HEK293 (cell line): ENCODE results near the gene PTPRG.

Experiments
- AEBP2 ChIP-seq: fragments of 450-650 bp; formaldehyde crosslinking; IDR thresholded peaks from 2 replicates; pipeline ENCODE4 v1.5.1; 2016; ENCODE audit warnings: missing biosample characterization, missing genetic modification characterization, borderline replicate concordance
- BCL11B ChIP-seq: fragments of 450-650 bp; formaldehyde crosslinking; IDR thresholded peaks from 2 replicates; pipeline ENCODE4 v1.5.1; 2016; ENCODE audit warnings: low read depth, missing biosample characterization, missing genetic modification characterization
- HOXC10 ChIP-seq: sonication (generic); formaldehyde crosslinking; IDR thresholded peaks from 2 replicates; pipeline ENCODE4 v1.8.1; 2023; ENCODE audit warnings: mild to moderate bottlenecking, missing genetic modification reagents
- IKZF3 ChIP-seq: fragments of 450-650 bp; IDR thresholded peaks from 2 replicates; pipeline ENCODE4 v1.5.0; 2018; ENCODE audit warnings: missing biosample characterization, mild to moderate bottlenecking, missing genetic modification characterization, moderate library complexity
- KLF9 ChIP-seq: fragments of 450-650 bp; formaldehyde crosslinking; IDR thresholded peaks from 2 replicates; pipeline ENCODE4 v1.5.1; 2016; ENCODE audit warnings: missing biosample characterization, missing genetic modification characterization, low read depth
- SP7 ChIP-seq: fragments of 450-650 bp; formaldehyde crosslinking; IDR thresholded peaks from 2 replicates; pipeline ENCODE4 v1.5.1; 2016; ENCODE audit warnings: missing biosample characterization, missing genetic modification characterization
- YY2 ChIP-seq: fragments of 450-650 bp; formaldehyde crosslinking; IDR thresholded peaks from 2 replicates; pipeline ENCODE4 v1.5.1; 2016; ENCODE audit warnings: missing biosample characterization, missing genetic modification characterization
- ZBTB1 ChIP-seq: fragments of 450-650 bp; formaldehyde crosslinking; IDR thresholded peaks from 2 replicates; pipeline ENCODE4 v1.5.1; 2016; ENCODE audit warnings: missing biosample characterization, missing genetic modification characterization
- ZBTB11 ChIP-seq: fragments of 450-650 bp; formaldehyde crosslinking; conservative IDR thresholded peaks from 2 replicates; pipeline ENCODE4 v1.5.1; 2016; ENCODE audit warnings: low read depth, missing biosample characterization, missing genetic modification characterization
- ZBTB17 ChIP-seq: fragments of 450-650 bp; formaldehyde crosslinking; IDR thresholded peaks from 2 replicates; pipeline ENCODE4 v1.5.1; 2016; ENCODE audit warnings: missing biosample characterization, missing genetic modification characterization
- ZBTB7A ChIP-seq: fragments of 450-650 bp; formaldehyde crosslinking; IDR thresholded peaks from 2 replicates; pipeline ENCODE4 v1.5.1; 2016; ENCODE audit warnings: low read depth, missing biosample characterization, missing genetic modification characterization
- ZFP3 ChIP-seq: fragments of 450-650 bp; formaldehyde crosslinking; IDR thresholded peaks from 2 replicates; pipeline ENCODE4 v1.5.1; 2016; ENCODE audit warnings: low read depth, missing biosample characterization, missing genetic modification characterization
- ZNF211 ChIP-seq: fragments of 450-650 bp; formaldehyde crosslinking; IDR thresholded peaks from 2 replicates; pipeline ENCODE4 v1.5.1; 2016; ENCODE audit warnings: low read depth, missing biosample characterization, missing genetic modification characterization
- ZNF549 ChIP-seq: fragments of 450-650 bp; IDR thresholded peaks from 2 replicates; pipeline ENCODE4 v1.5.1; 2018; ENCODE audit warnings: missing biosample characterization, missing genetic modification characterization, mild to moderate bottlenecking, inconsistent platforms, moderate library complexity
- ZNF624 ChIP-seq: fragments of 450-650 bp; formaldehyde crosslinking; IDR thresholded peaks from 2 replicates; pipeline ENCODE4 v1.5.1; 2017; ENCODE audit warnings: missing biosample characterization, missing genetic modification characterization
- ZNF629 ChIP-seq: fragments of 450-650 bp; formaldehyde crosslinking; IDR thresholded peaks from 2 replicates; pipeline ENCODE4 v1.5.1; 2017; ENCODE audit warnings: missing biosample characterization, missing genetic modification characterization
- ZNF660 ChIP-seq: fragments of 450-650 bp; IDR thresholded peaks from 2 replicates; pipeline ENCODE4 v1.5.1; 2018; ENCODE audit warnings: missing biosample characterization, mild to moderate bottlenecking, missing genetic modification characterization
- ZNF664 ChIP-seq: fragments of 450-650 bp; formaldehyde crosslinking; IDR thresholded peaks from 2 replicates; pipeline ENCODE4 v1.5.1; 2016; ENCODE audit warnings: missing biosample characterization, missing genetic modification characterization
- ZNF707 ChIP-seq: fragments of 450-650 bp; formaldehyde crosslinking; IDR thresholded peaks from 2 replicates; pipeline ENCODE4 v1.5.1; 2016; ENCODE audit warnings: missing biosample characterization, missing genetic modification characterization
- ZSCAN4 ChIP-seq: fragments of 450-650 bp; formaldehyde crosslinking; IDR thresholded peaks from 2 replicates; pipeline ENCODE4 v1.5.1; 2017; ENCODE audit warnings: missing biosample characterization, missing genetic modification characterization
- TF ChIP-seq, protein P1 (sequence below): fragments of 450-650 bp; formaldehyde crosslinking; IDR thresholded peaks from 2 replicates; pipeline ENCODE4 v1.5.1; 2016; ENCODE audit warnings: missing biosample characterization, missing genetic modification characterization
- TF ChIP-seq, protein P2 (sequence below): fragments of 450-650 bp; formaldehyde crosslinking; IDR thresholded peaks from 2 replicates; pipeline ENCODE4 v1.5.1; 2016; ENCODE audit warnings: missing biosample characterization, missing genetic modification characterization
- TF ChIP-seq, protein P3 (sequence below): fragments of 450-650 bp; formaldehyde crosslinking; IDR thresholded peaks from 2 replicates; pipeline ENCODE4 v1.5.1; 2016; ENCODE audit warnings: missing biosample characterization, missing genetic modification characterization
- TF ChIP-seq, protein P4 (sequence below): fragments of 450-650 bp; formaldehyde crosslinking; IDR thresholded peaks from 2 replicates; pipeline ENCODE4 v1.5.1; 2016; ENCODE audit warnings: missing biosample characterization, missing genetic modification characterization
- TF ChIP-seq, protein P5 (sequence below): fragments of 450-650 bp; formaldehyde crosslinking; IDR thresholded peaks from 2 replicates; pipeline ENCODE4 v1.5.1; 2016; ENCODE audit warnings: missing biosample characterization, missing genetic modification characterization

PTPRG gene

GRCh38 chr3:61649381-61650170 is 88.2 kb downstream of the PTPRG start (continued):
- TF ChIP-seq AEBP2 (tag by site-specific recombination) (no peak), ZNF629 (no peak), ZNF707 (tag by site-specific recombination) (no peak), ZBTB7A (tag by site-specific recombination) (no peak), ZNF211 (tag by site-specific recombination) (no peak), IKZF3 (tag by site-specific recombination) (peak; percentile 36; the same call in 1 of the 2 replicates), ZNF660 (no peak), ZFP3 (tag by site-specific recombination) (no peak), YY2 (tag by site-specific recombination) (no peak), ZNF549 (tag by site-specific recombination) (no peak), ZSCAN4 (no peak), ZNF624 (tag by site-specific recombination) (no peak), ZNF664 (no peak), HOXC10 (CRISPR knock-in tag) (no peak), BCL11B (tag by site-specific recombination) (no peak), ZBTB1 (tag by site-specific recombination) (no peak), ZBTB11 (tag by site-specific recombination) (no peak), SP7 (tag by site-specific recombination) (no peak), ZBTB17 (no peak), KLF9 (tag by site-specific recombination) (no peak)
- TF ChIP-seq, protein P1, sequence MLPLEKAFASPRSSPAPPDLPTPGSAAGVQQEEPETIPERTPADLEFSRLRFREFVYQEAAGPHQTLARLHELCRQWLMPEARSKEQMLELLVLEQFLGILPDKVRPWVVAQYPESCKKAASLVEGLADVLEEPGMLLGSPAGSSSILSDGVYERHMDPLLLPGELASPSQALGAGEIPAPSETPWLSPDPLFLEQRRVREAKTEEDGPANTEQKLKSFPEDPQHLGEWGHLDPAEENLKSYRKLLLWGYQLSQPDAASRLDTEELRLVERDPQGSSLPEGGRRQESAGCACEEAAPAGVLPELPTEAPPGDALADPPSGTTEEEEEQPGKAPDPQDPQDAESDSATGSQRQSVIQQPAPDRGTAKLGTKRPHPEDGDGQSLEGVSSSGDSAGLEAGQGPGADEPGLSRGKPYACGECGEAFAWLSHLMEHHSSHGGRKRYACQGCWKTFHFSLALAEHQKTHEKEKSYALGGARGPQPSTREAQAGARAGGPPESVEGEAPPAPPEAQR (tag by site-specific recombination) = no peak
- TF ChIP-seq, protein P2, sequence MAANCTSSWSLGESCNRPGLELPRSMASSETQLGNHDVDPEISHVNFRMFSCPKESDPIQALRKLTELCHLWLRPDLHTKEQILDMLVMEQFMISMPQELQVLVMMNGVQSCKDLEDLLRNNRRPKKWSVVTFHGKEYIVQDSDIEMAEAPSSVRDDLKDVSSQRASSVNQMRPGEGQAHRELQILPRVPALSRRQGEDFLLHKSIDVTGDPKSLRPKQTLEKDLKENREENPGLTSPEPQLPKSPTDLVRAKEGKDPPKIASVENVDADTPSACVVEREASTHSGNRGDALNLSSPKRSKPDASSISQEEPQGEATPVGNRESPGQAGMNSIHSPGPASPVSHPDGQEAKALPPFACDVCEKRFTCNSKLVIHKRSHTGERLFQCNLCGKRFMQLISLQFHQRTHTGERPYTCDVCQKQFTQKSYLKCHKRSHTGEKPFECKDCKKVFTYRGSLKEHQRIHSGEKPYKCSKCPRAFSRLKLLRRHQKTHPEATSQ (tag by site-specific recombination) = no peak
- TF ChIP-seq, protein P3, sequence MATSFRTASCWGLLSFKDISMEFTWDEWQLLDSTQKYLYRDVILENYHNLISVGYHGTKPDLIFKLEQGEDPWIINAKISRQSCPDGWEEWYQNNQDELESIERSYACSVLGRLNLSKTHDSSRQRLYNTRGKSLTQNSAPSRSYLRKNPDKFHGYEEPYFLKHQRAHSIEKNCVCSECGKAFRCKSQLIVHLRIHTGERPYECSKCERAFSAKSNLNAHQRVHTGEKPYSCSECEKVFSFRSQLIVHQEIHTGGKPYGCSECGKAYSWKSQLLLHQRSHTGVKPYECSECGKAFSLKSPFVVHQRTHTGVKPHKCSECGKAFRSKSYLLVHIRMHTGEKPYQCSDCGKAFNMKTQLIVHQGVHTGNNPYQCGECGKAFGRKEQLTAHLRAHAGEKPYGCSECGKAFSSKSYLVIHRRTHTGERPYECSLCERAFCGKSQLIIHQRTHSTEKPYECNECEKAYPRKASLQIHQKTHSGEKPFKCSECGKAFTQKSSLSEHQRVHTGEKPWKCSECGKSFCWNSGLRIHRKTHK (tag by site-specific recombination) = no peak
- TF ChIP-seq, protein P4, sequence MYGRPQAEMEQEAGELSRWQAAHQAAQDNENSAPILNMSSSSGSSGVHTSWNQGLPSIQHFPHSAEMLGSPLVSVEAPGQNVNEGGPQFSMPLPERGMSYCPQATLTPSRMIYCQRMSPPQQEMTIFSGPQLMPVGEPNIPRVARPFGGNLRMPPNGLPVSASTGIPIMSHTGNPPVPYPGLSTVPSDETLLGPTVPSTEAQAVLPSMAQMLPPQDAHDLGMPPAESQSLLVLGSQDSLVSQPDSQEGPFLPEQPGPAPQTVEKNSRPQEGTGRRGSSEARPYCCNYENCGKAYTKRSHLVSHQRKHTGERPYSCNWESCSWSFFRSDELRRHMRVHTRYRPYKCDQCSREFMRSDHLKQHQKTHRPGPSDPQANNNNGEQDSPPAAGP = no peak
- TF ChIP-seq, protein P5, sequence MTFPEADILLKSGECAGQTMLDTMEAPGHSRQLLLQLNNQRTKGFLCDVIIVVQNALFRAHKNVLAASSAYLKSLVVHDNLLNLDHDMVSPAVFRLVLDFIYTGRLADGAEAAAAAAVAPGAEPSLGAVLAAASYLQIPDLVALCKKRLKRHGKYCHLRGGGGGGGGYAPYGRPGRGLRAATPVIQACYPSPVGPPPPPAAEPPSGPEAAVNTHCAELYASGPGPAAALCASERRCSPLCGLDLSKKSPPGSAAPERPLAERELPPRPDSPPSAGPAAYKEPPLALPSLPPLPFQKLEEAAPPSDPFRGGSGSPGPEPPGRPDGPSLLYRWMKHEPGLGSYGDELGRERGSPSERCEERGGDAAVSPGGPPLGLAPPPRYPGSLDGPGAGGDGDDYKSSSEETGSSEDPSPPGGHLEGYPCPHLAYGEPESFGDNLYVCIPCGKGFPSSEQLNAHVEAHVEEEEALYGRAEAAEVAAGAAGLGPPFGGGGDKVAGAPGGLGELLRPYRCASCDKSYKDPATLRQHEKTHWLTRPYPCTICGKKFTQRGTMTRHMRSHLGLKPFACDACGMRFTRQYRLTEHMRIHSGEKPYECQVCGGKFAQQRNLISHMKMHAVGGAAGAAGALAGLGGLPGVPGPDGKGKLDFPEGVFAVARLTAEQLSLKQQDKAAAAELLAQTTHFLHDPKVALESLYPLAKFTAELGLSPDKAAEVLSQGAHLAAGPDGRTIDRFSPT (tag by site-specific recombination) = peak; percentile 38; the same call in 1 of the 2 replicates
